Measurements from ENCODE around the gene AKT3.

AKT3 gene

GRCh38 chr1:243561588-243562319, 288.3 kb downstream of the AKT3 start:
- H3K27me3 ChIP-seq (replicated peaks; ENCODE audit: insufficient read depth, low read length), result no peaks in the 10 kb centered on the region
- H2AFZ ChIP-seq (ENCODE audit: low read length), result no peak overlapping the region
- no peaks in the 10 kb centered on the region for H3F3A ChIP-seq (ENCODE audit: insufficient read depth, low read length)
- H3K4me2 ChIP-seq (ENCODE audit: low read depth, low read length), result no peak overlapping the region
- no peaks in the 10 kb centered on the region for H3K9me3 ChIP-seq (replicated peaks; ENCODE audit: insufficient read depth, low read length)
- no peaks in the 10 kb centered on the region for H4K20me1 ChIP-seq (ENCODE audit: insufficient read depth, low read length)
- no peaks in the 10 kb centered on the region for H3K4me1 ChIP-seq (ENCODE audit: low read length)
- TF ChIP-seq EZH2phosphoT487 (IDR thresholded peaks at IDR 0.05; ENCODE audit: low read length) (no peak), EZH2 (optimal IDR thresholded peaks at IDR 0.05; ENCODE audit: low read depth, low read length) (no peak), CTCF (IDR thresholded peaks at IDR 0.05; ENCODE audit: low read length) (no peak)
- no peak overlapping the region for H3K9ac ChIP-seq (ENCODE audit: low read length)
- no peak for DNase-seq
- H3K27ac ChIP-seq (ENCODE audit: low read length), result no peak overlapping the region
- no peaks in the 10 kb centered on the region for H3K9me2 ChIP-seq (replicated peaks; ENCODE audit: insufficient read depth, low read length)
- no peaks in the 10 kb centered on the region for H3K36me3 ChIP-seq (replicated peaks; ENCODE audit: insufficient read depth, low read length)
- H3K79me2 ChIP-seq (ENCODE audit: low read length), result no peaks in the 10 kb centered on the region
- no peak overlapping the region for H3K4me3 ChIP-seq (ENCODE audit: low read length)

GRCh38 chr1:243559575-243560162, 290.4 kb downstream of the AKT3 start:
- no peak overlapping the region for H2AFZ ChIP-seq (ENCODE audit: low read length)
- no peaks in the 10 kb centered on the region for H3F3A ChIP-seq (ENCODE audit: insufficient read depth, low read length)
- H3K9me3 ChIP-seq (replicated peaks; ENCODE audit: insufficient read depth, low read length), result no peaks in the 10 kb centered on the region
- peaks cover 4% of the 10 kb centered on the region; the same call in 1 of the 2 replicates for H3K4me1 ChIP-seq (ENCODE audit: low read length)
- no peak overlapping the region for H3K9ac ChIP-seq (ENCODE audit: low read length)
- H3K4me3 ChIP-seq (ENCODE audit: low read length), result no peak overlapping the region
- TF ChIP-seq EZH2 (optimal IDR thresholded peaks at IDR 0.05; ENCODE audit: low read depth, low read length) (no peak), EZH2phosphoT487 (IDR thresholded peaks at IDR 0.05; ENCODE audit: low read length) (no peak), CTCF (IDR thresholded peaks at IDR 0.05; ENCODE audit: low read length) (no peak)
- H3K4me2 ChIP-seq (ENCODE audit: low read depth, low read length), result no peak overlapping the region
- H3K79me2 ChIP-seq (ENCODE audit: low read length), result no peaks in the 10 kb centered on the region
- H3K27me3 ChIP-seq (replicated peaks; ENCODE audit: insufficient read depth, low read length), result no peaks in the 10 kb centered on the region
- H3K9me2 ChIP-seq (replicated peaks; ENCODE audit: insufficient read depth, low read length), result no peaks in the 10 kb centered on the region
- no peak for DNase-seq
- H3K36me3 ChIP-seq (replicated peaks; ENCODE audit: insufficient read depth, low read length), result no peaks in the 10 kb centered on the region
- H3K27ac ChIP-seq (ENCODE audit: low read length), result no peak overlapping the region
- H4K20me1 ChIP-seq (ENCODE audit: insufficient read depth, low read length), result no peaks in the 10 kb centered on the region

GRCh38 chr1:243558576-243558975, 291.5 kb downstream of the AKT3 start:
- Histone ChIP-seq H3F3A (ENCODE audit: insufficient read depth, low read length) (no peaks in the 10 kb centered on the region), H3K27ac (ENCODE audit: low read length) (no peak overlapping the region), H3K36me3 (replicated peaks; ENCODE audit: insufficient read depth, low read length) (no peaks in the 10 kb centered on the region), H3K27me3 (replicated peaks; ENCODE audit: insufficient read depth, low read length) (no peaks in the 10 kb centered on the region), H3K9ac (ENCODE audit: low read length) (no peak overlapping the region), H3K4me2 (ENCODE audit: low read depth, low read length) (no peak overlapping the region), H4K20me1 (ENCODE audit: insufficient read depth, low read length) (no peaks in the 10 kb centered on the region), H3K4me1 (ENCODE audit: low read length) (peaks cover 4% of the 10 kb centered on the region; the same call in 1 of the 2 replicates), H3K79me2 (ENCODE audit: low read length) (no peaks in the 10 kb centered on the region), H3K9me2 (replicated peaks; ENCODE audit: insufficient read depth, low read length) (no peaks in the 10 kb centered on the region), H3K4me3 (ENCODE audit: low read length) (no peak overlapping the region), H2AFZ (ENCODE audit: low read length) (no peak overlapping the region), H3K9me3 (replicated peaks; ENCODE audit: insufficient read depth, low read length) (no peaks in the 10 kb centered on the region)
- TF ChIP-seq EZH2phosphoT487 (IDR thresholded peaks at IDR 0.05; ENCODE audit: low read length) (no peak), CTCF (IDR thresholded peaks at IDR 0.05; ENCODE audit: low read length) (no peak), EZH2 (optimal IDR thresholded peaks at IDR 0.05; ENCODE audit: low read depth, low read length) (no peak)
- DNase-seq, result no peak

Data from MM.1S (cell line).